ENCODE data around the gene PIEZO1. TPM values are rescaled to one million over a fixed set of nuclear protein-coding genes. Genes with fewer than 3 reads are reported as not detected.

Gene PIEZO1
- total and polyA plus RNA-seq, 10 of the 15 experiments (the other 5 are each of a cell fraction or from before 2014, with no cell fraction given), result 1.3 to 169 (median 33.4) TPM

DNA sequence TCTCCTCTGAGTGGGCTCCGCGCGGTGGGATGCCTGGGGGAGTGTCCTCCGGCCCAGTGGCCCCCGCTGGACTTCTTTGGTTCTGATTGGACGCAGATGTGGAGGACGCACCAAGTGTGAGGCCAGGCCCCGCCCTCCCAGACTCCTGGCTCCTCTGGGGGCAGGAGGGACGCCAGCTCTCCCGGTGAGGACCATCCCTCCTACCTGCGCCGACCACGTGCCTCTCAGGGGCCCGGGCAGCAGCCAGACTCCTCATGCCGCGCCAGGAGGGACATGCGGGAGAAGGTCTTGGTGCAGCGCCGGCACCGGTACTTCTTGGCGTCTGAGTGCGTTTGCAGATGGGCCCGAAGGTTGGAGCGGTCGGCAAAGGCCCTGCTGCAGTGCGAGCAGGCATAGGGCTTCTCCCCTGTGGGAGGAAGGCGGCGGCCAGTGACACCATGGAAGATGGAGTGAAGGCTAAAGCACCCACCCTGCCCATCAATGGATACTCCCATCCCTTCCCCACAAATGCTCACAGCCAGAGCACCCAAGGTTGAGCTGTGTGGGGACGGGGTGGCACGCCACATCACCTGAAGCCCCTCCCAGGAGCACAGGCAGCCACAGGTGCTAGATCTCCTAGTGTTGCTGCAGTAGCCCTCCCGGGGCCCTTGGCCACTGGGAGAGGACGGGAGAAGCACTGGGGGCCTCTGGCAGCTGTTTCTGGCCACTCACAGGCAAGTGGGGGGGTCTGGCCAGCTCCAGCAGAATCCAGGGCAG lies 106.6 kb downstream of the PIEZO1 start:
- Histone ChIP-seq H3K36me3 (ENCODE audit: control insufficient read depth in 2 of 2, insufficient read depth in 2 of 2, low read length in 1 of 2) (no peaks in the 10 kb centered on the region), H4K20me1 (ENCODE audit: control insufficient read depth, insufficient read depth) (no peaks in the 10 kb centered on the region), H3K4me2 (ENCODE audit: control insufficient read depth, insufficient read depth) (no peak overlapping the region), H3K27me3 (replicated peaks in 1 of 2; ENCODE audit: control insufficient read depth in 2 of 2, insufficient read depth in 2 of 2, low read length in 1 of 2) (no peaks in the 10 kb centered on the region), H3K9me3 (replicated peaks; ENCODE audit: control insufficient read depth, insufficient read depth, low read length) (no peaks in the 10 kb centered on the region), H3K9ac (ENCODE audit: control insufficient read depth, insufficient read depth, low read length) (no peak overlapping the region), H2AFZ (ENCODE audit: control insufficient read depth, low read depth, low read length) (no peak overlapping the region), H3K4me3 (no peak overlapping the region), H3K79me2 (ENCODE audit: control insufficient read depth, insufficient read depth, low read length) (no peaks in the 10 kb centered on the region; the same call in 1 of the 2 replicates), H3K4me1 (ENCODE audit: control insufficient read depth, insufficient read depth, low read length) (peaks cover 20% of the 10 kb centered on the region), H3K27ac (ENCODE audit: control insufficient read depth, insufficient read depth) (no peak overlapping the region)
- no peak for ATAC-seq
- WGBS (ENCODE audit: insufficient coverage, insufficient replicate concordance, low lambda C conversion rate, missing lambda C conversion rate), result 97% methylated on average over 28 of the region's 32 CpGs
- TF ChIP-seq ASH2L (IDR thresholded peaks at IDR 0.05; ENCODE audit: borderline replicate concordance, low read depth) (no peak), FOXM1 (IDR thresholded peaks at IDR 0.05; ENCODE audit: low read depth, low read length) (no peak), BCLAF1 (IDR thresholded peaks at IDR 0.05) (no peak), STAT3 (IDR thresholded peaks at IDR 0.05; ENCODE audit: low read depth, low read length) (no peak), TCF12 (IDR thresholded peaks at IDR 0.05; ENCODE audit: low read depth, low read length) (no peak), ZNF274 (IDR thresholded peaks at IDR 0.05; ENCODE audit: insufficient read depth, insufficient read length) (no peak), SIN3A (IDR thresholded peaks at IDR 0.05; ENCODE audit: low read depth, low read length) (no peak), RB1 (IDR thresholded peaks at IDR 0.05; ENCODE audit: borderline replicate concordance) (no peak)
- TF ChIP-seq, protein P1, sequence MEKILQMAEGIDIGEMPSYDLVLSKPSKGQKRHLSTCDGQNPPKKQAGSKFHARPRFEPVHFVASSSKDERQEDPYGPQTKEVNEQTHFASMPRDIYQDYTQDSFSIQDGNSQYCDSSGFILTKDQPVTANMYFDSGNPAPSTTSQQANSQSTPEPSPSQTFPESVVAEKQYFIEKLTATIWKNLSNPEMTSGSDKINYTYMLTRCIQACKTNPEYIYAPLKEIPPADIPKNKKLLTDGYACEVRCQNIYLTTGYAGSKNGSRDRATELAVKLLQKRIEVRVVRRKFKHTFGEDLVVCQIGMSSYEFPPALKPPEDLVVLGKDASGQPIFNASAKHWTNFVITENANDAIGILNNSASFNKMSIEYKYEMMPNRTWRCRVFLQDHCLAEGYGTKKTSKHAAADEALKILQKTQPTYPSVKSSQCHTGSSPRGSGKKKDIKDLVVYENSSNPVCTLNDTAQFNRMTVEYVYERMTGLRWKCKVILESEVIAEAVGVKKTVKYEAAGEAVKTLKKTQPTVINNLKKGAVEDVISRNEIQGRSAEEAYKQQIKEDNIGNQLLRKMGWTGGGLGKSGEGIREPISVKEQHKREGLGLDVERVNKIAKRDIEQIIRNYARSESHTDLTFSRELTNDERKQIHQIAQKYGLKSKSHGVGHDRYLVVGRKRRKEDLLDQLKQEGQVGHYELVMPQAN (conservative IDR thresholded peaks at IDR 0.05), result no peak
- TF ChIP-seq, protein P2, sequence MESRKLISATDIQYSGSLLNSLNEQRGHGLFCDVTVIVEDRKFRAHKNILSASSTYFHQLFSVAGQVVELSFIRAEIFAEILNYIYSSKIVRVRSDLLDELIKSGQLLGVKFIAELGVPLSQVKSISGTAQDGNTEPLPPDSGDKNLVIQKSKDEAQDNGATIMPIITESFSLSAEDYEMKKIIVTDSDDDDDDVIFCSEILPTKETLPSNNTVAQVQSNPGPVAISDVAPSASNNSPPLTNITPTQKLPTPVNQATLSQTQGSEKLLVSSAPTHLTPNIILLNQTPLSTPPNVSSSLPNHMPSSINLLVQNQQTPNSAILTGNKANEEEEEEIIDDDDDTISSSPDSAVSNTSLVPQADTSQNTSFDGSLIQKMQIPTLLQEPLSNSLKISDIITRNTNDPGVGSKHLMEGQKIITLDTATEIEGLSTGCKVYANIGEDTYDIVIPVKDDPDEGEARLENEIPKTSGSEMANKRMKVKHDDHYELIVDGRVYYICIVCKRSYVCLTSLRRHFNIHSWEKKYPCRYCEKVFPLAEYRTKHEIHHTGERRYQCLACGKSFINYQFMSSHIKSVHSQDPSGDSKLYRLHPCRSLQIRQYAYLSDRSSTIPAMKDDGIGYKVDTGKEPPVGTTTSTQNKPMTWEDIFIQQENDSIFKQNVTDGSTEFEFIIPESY (IDR thresholded peaks at IDR 0.05), result no peak
- DNase-seq (ENCODE audit: low read depth, low spot score), result no peak
- POLR2A ChIA-PET, result no interaction called here
- intact Hi-C loops (cut with micrococcal nuclease; ENCODE audit: unreplicated experiment) (no loop called here), in situ Hi-C loops (cut with MboI) (no loop called here)
- no TSS peak for BruUV-seq (replicated peaks)
- FAIRE-seq, result no peak
- SMC1A ChIA-PET (ENCODE audit: uncharacterized antibody, unreplicated experiment), result no interaction called here
- CTCF ChIA-PET, result interaction anchor here (2.2 kb wide), 1 partner anchor 11 kb away, joined by 9 read pairs; no protein-coding TSS in a partner anchor
- RAD21 ChIA-PET (ENCODE audit: unreplicated experiment), result no interaction called here

Measured in GM12878 (cell line).